NB4 (cell line): ENCODE measurements around the gene PTGES2.

ENCODE experiments used
- CTCF ChIP-seq: IDR thresholded peaks from one replicate; pipeline ENCODE4 v1.5.1; 2012; ENCODE audit warnings: low read depth, low read length
- MAX ChIP-seq: IDR thresholded peaks from 2 replicates; pipeline ENCODE4 v1.6.1; 2011; ENCODE audit warnings: low read depth, low read length
- POLR2A ChIP-seq: IDR thresholded peaks from 2 replicates; pipeline ENCODE4 v1.6.1; 2011; ENCODE audit warnings: mild to moderate bottlenecking; ENCODE audit not compliant: insufficient read length; ENCODE audit errors: extremely low read depth

GRCh38 chr9:128151309-128152132 is 24.0 kb upstream of the PTGES2 start:
- TF ChIP-seq CTCF (no peak), POLR2A (no peak), MAX (no peak)
